Gastrocnemius medialis (tissue), 4 donors: Measurements from ENCODE around the gene PTPRM.

Experiments
- CTCF ChIP-seq, 5 experiments: fragments of 450-650 bp in 3 of 5; fragments of 200-600 bp in 2 of 5; sonication (generic) in 2 of 5; IDR thresholded peaks in 4 of 5; conservative IDR thresholded peaks in 1 of 5; 1 replicate in 4 of 5; 2 replicates in 1 of 5; pipeline ENCODE4 v1.5.1; 2016 to 2019; ENCODE audit warnings: antibody characterized with exemption in 5 of 5, mild to moderate bottlenecking in 3 of 5, moderate library complexity in 3 of 5
- POLR2A ChIP-seq, 2 donors: fragments of 450-650 bp; IDR thresholded peaks; one replicate each; pipeline ENCODE4 v1.6.1; 2017; ENCODE audit warnings: antibody characterized with exemption in 2 of 2, mild to moderate bottlenecking in 2 of 2, moderate library complexity in 2 of 2

GRCh38 chr18:7886436-7886835 lies 319.3 kb downstream of the PTPRM start:
- TF ChIP-seq CTCF (IDR thresholded peaks at IDR 0.05 in 4 of 5, conservative IDR thresholded peaks at IDR 0.05 in 1 of 5) (no peak), POLR2A (IDR thresholded peaks at IDR 0.05) (no peak)
